HG03457 (cell line): Measurements from ENCODE around the gene NAGA.
"Not testable (repeated sequence)": the region's sequence is repeated elsewhere in the genome, so short reads cannot be mapped to it uniquely, and the experiment has no call there.

ENCODE experiments used
- ATAC-seq: cut with Tn5 transposase; IDR thresholded peaks from one replicate; pipeline ENCODE4 v1.9.1; 2021; ENCODE audit warnings: moderate number of reproducible peaks; ENCODE audit not compliant: unreplicated experiment

The NAGA gene

GRCh38 chr22:42070517-42071422, at the start of gene NAGA:
Gene NAGA, minus strand, starts transcription at chr22:42070812. Its CDS starts 515 bp downstream, at chr22:42070297.
- peak; percentile 74 for ATAC-seq

GRCh38 chr22:42116848-42117424, 46.3 kb upstream of the NAGA start:
- no peak for ATAC-seq

GRCh38 chr22:42115420-42115830, 44.8 kb upstream of the NAGA start:
- not testable (repeated sequence) for ATAC-seq

- ATAC-seq = no peak
Observed at GRCh38 chr22:42114721-42115120, 44.1 kb upstream of the NAGA start.

GRCh38 chr22:42112793-42113192, 42.2 kb upstream of the NAGA start:
- not testable (repeated sequence) for ATAC-seq

DNA sequence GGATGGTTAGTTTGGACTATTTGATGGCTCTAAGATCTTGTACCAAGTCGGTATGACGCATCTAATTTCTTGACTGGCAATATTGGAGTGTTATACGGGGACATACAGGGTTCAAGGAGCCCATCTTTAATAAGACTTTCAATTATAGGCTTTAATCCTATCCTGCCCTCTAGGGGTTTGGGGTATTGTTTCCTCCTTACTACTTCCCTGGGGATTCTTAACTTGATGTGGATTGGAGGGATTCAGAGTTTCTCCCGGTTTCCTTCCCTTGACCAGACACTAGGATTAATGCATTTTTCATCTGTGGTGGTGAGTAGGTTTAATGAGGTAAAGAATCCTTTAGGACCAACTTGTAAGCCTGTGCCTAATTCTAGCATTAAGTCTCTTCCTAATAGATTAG, 41.2 kb upstream of the NAGA start:
- no peak for ATAC-seq

DNA sequence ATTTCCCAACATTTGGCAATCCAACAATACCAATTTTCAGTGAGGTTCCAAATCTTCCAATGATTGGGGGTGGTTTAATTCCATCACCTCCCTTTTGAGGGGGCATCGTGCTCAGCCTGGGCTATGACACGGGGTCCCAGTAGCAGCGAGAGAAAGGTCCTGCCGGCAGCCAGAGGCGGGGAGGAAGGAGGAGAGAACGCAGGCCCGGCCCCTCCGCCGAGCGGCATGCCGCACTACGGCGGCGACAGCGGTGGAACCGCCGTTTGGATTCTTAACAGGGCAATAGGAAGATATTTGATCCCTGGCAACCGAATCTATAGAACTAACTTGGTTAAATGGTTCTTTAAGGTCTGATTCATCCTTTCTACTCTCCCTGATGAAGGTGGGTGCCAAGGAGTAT, 38.2 kb upstream of the NAGA start:
- ATAC-seq = no peak

- not testable (repeated sequence) for ATAC-seq
Observed at GRCh38 chr22:42104332-42104860, 33.8 kb upstream of the NAGA start.

- no peak for ATAC-seq
Observed at GRCh38 chr22:42101199-42101598, 30.6 kb upstream of the NAGA start.

- ATAC-seq = no peak
Observed at GRCh38 chr22:42091455-42091782, 20.8 kb upstream of the NAGA start.

GRCh38 chr22:42090596-42091454, 20.2 kb upstream of the NAGA start, which contains the start of gene NDUFA6:
Gene NDUFA6, minus strand, starts transcription at chr22:42090772. Its CDS starts 28 bp downstream, at chr22:42090744.
- ATAC-seq = peak; percentile 78

DNA sequence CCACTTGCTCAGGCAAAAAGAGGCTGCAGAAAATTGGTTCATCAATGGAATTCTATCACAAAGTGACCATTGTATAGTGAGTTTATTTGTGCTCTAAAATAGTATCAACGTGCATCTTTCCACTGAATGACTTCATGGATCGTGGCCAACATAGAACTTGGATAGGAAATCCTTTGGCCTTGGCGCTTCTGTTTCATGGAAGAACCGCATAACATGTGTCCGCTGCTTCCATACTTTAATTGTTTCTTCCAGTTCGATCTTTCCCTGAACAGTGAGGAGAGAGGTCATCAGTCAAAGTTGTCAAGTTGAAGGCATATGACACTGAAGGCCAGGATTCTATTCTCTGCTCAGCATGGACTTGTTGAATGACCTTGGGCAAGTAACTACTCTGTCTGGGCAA, 15.4 kb upstream of the NAGA start:
- no peak for ATAC-seq

DNA sequence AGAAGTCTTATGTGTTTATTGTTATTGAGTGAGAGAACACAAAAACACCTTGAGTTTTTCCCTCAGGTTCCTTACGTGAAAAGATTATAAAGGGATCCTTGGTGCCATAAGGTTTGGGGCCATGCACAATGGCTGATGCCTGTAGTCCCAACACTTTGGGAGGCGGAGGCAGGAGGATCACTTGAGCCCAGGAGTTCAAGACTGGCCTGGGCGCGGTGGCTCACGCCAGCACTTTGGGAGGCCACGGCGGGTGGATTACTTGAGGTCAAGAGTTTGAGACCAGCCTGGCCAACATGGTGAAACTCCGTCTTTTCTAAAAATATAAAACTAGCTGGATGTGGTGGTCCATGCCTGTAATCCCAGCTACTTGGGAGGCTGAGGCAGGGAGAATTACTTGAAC, 14.3 kb upstream of the NAGA start:
- ATAC-seq = no peak

DNA sequence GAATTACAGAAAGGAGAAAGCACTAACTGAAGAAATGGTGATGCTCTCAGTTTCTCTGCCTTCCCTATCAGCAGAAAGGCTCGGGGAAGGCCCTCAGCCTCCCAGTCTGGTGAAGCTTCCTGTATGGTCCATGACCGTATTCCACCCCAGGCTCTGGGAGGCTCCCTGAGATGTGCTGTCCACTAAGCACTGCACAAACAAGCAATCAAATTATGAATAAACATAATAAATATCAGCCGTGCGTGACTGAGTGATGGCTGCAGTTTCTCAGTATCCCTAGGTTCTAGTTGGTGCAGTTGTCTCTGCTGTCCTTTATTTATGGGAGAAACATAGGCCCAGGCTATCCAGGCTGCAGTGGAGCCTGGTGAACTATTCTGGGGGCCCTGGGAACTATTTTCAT, 12.5 kb upstream of the NAGA start:
- no peak for ATAC-seq

GRCh38 chr22:42080287-42080686, 9.7 kb upstream of the NAGA start:
- no peak for ATAC-seq

DNA sequence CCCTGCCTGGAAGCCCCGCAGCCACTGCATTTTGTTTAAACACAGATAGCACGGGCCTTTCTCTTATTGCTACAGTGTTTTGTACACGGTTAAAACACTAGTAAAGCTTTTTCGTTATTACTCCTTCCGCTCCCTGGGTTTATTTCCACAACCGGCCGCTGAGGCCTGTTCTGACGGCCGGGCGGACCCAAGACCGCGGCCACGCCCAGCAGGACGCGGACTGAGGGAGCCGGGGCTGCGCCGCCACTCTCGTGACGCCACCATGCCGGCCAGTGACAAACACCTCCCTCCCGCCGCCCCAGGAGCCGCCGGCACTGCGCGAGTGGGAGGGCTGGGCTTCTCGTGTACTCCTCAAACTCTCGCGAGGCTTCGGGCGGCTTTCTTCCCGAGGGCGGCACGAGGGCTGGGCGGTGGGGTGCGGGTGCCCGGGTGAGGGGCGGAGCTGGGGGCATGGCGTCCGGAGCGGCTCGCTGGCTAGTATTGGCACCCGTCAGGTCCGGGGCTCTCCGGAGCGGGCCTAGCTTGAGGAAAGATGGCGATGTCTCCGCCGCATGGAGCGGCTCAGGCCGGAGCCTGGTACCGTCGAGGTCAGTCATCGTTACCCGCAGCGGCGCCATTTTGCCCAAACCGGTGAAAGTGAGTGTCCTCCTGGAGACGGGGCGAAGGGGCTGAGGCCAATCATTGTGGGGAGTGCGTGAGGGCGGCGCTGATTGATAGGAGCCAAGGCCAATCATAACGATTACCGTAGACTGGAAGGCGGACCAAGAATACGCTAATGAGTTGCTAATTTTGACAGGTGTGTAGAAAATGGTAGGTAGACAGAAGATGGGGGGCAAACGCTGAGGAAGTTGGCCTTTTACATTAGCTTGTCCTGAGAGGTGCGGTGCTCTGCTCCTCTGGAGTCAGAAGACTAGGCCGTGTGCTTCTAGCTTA, 9.0 kb upstream of the NAGA start, which contains the start of gene SMDT1:
SMDT1 (plus strand) TSS at position 382 of the 933 bp plus-strand sequence; CDS start at position 451, 69 bp downstream.
- ATAC-seq = peak; percentile 60

DNA sequence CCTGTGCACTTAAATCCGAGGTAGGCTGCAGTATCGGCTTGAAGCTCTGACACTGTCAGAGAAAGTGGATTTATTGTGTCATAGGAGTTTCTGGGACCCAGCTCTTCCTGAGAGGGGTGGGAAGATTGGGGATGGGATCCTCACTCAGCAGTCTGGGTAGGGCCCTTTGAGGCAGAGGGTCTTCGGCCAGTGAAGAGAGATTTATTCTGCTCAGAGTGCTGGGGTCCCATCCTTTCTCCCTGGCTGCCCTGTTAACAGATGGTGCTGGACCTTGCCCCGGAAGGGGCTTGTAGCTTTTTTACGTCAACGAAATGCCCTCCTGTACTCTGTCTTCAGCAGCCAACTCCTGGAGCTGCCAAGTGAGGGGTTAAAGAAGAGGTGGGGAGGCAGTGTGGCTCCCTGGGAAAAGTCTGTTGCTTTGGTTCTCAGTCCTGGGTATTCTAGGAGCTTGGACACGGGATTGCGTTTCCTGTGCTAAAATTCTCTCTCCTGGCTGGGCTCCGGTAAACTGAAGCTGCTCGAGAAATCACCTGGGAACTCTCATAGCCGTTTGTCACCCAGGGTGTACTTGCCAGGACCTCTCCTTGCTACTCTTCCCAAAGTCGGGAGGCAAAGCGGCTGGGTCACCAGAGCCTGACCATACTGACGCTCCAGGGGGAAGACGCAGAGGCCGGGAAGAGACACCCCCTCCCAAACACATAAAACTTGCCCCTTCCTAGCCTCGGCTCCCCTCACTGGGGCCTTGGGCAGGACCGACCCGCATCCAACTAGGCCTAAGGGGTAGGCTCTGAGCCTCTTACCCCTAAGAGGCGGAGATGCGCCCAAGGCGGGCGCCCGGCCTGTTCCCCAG, 8.1 kb upstream of the NAGA start:
- ATAC-seq = peak; percentile 7

DNA sequence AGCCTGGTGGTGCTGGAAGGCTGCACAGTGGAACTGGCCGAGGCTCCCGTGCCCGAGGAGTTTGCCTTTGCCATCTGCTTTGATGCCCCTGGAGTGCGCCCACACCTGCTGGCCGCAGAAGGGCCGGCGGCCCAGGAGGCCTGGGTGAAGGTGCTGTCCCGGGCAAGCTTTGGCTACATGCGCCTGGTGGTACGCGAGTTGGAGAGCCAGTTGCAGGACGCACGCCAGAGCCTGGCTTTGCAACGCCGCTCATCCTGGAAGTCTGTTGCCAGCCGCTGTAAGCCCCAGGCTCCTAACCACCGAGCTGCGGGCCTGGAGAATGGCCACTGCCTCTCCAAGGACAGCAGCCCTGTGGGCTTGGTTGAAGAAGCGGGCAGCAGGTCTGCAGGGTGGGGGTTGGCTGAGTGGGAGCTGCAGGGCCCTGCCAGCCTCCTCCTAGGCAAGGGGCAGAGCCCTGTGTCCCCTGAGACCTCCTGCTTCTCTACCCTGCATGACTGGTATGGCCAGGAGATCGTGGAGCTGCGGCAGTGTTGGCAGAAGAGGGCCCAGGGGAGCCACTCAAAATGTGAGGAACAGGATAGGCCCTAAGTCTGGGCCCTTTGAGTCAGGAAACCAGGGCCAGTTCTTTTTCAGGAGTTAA, 7.0 kb upstream of the NAGA start:
- ATAC-seq = no peak
